ENCODE results near the gene ZCCHC4. TPM values are rescaled to one million over a fixed set of nuclear protein-coding genes. Genes with fewer than 3 reads are reported as not detected.

ZCCHC4 gene
- total and polyA plus RNA-seq, 9 donors: 5.7 to 17.0 (median 9.5) TPM

DNA sequence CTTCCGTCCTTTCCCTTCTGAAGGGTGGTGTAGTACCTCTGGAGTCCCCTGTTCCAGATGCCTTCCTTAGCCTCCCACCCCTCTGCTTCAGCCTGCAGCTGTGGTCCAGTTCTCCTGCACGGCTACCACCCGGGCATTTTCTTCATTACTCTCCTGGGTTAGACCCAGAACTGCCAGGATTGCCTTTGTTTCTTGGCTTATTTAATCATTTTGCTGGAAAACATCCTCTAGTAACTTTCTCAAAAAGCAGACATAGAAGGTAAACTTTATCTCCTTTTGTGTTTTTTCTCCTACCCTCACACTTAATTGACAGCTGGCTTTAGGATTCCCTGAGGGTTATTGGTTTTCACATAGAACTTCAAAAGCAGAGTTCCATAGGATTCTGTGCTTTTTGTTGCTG is 84.7 kb downstream of the ZCCHC4 start:
- Histone ChIP-seq H3K36me3 (no peaks in the 10 kb centered on the region), H3K27me3 (no peaks in the 10 kb centered on the region), H3K4me1 (ENCODE audit: insufficient read depth) (no peaks in the 10 kb centered on the region), H3K27ac (no peak overlapping the region), H3K9me3 (no peaks in the 10 kb centered on the region), H3K4me3 (no peak overlapping the region)
- 97 to 99% (median 98%) methylated on average over 3 of the region's 3 CpGs for WGBS, 3 donors
- no peak for TF ChIP-seq CTCF (IDR thresholded peaks at IDR 0.05)
- no peak for TF ChIP-seq POLR2A (IDR thresholded peaks at IDR 0.05)
- TF ChIP-seq EP300 (IDR thresholded peaks at IDR 0.05): no peak
- intact Hi-C loops (cut with DNase I): no loop called here
- DNase-seq: no peak

- intact Hi-C loops (cut with DNase I): no loop called here
- Histone ChIP-seq H3K36me3 (no peaks in the 10 kb centered on the region), H3K4me3 (no peak overlapping the region), H3K9me3 (no peaks in the 10 kb centered on the region), H3K27ac (no peak overlapping the region), H3K27me3 (no peaks in the 10 kb centered on the region), H3K4me1 (ENCODE audit: insufficient read depth) (no peaks in the 10 kb centered on the region)
- WGBS, 3 donors: 88 to 94% (median 89%) methylated on average over 4 of the region's 4 CpGs
- DNase-seq: no peak
- no peak for TF ChIP-seq EP300 (IDR thresholded peaks at IDR 0.05)
- TF ChIP-seq CTCF (IDR thresholded peaks at IDR 0.05): no peak
- TF ChIP-seq POLR2A (IDR thresholded peaks at IDR 0.05): no peak
Observed at GRCh38 chr4:25399510-25399909, 86.9 kb downstream of the ZCCHC4 start.

DNA sequence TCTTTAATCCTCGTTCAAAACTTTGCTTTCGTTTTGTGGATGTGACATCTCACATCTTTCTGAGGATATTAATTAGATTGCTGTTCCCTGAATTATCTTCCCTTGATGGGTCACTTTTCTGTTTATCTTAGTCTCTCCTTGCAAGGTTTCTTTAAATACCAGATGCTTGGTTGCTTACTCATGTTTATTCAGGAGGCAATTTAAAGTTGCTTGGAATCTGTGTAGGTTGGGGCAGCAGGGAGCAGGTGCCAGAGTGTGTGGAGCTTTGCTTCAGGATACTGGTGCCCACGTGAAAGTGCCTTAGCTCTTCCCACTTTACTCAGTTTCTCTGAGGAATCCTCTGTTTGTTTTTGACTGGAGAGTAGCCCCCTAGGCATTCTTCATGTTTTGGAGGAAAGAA is 88.5 kb downstream of the ZCCHC4 start:
- no peak for DNase-seq
- Histone ChIP-seq H3K36me3 (no peaks in the 10 kb centered on the region), H3K4me1 (ENCODE audit: insufficient read depth) (no peaks in the 10 kb centered on the region), H3K9me3 (no peaks in the 10 kb centered on the region), H3K4me3 (no peak overlapping the region), H3K27me3 (no peaks in the 10 kb centered on the region), H3K27ac (no peak overlapping the region)
- TF ChIP-seq POLR2A (IDR thresholded peaks at IDR 0.05) (no peak), CTCF (IDR thresholded peaks at IDR 0.05) (no peak), EP300 (IDR thresholded peaks at IDR 0.05) (no peak)
- intact Hi-C loops (cut with DNase I): no loop called here
- WGBS, 3 donors: 74 to 83% (median 78%) methylated on average over 3 of the region's 3 CpGs

- Histone ChIP-seq H3K9me3 (no peaks in the 10 kb centered on the region), H3K36me3 (no peaks in the 10 kb centered on the region), H3K4me1 (ENCODE audit: insufficient read depth) (no peaks in the 10 kb centered on the region), H3K27ac (no peak overlapping the region), H3K27me3 (no peaks in the 10 kb centered on the region), H3K4me3 (no peak overlapping the region)
- intact Hi-C loops (cut with DNase I): no loop called here
- TF ChIP-seq CTCF (IDR thresholded peaks at IDR 0.05) (no peak), POLR2A (IDR thresholded peaks at IDR 0.05) (no peak), EP300 (IDR thresholded peaks at IDR 0.05) (no peak)
- WGBS, 3 donors: 40 to 55% (median 41%) methylated on average over 1 of the region's 1 CpG
- DNase-seq: no peak
Observed at GRCh38 chr4:25402521-25402920, 89.9 kb downstream of the ZCCHC4 start.

DNA sequence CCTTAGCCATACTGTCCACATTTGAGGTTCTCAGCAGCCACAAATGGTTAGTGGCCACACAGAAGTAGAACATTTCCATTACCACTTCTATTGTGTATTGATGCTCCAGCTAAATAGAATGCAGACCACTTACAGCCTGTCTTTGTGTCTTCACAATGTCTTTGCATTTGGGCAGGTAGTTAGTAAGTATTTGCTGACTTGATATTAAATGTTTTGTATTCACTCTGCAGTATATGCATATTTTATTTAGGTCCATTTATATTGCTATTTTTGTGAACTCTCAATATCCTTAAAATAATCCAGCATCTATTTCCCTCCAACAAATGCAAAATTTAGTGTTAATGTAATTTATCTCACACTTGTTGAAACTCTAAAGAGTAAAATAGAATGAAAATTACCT is 91.1 kb downstream of the ZCCHC4 start:
- TF ChIP-seq EP300 (IDR thresholded peaks at IDR 0.05): no peak
- TF ChIP-seq POLR2A (IDR thresholded peaks at IDR 0.05): no peak
- TF ChIP-seq CTCF (IDR thresholded peaks at IDR 0.05): no peak
- H3K27me3 ChIP-seq: no peaks in the 10 kb centered on the region
- no peak overlapping the region for H3K4me3 ChIP-seq
- no peak overlapping the region for H3K27ac ChIP-seq
- intact Hi-C loops (cut with DNase I): no loop called here
- H3K36me3 ChIP-seq: no peaks in the 10 kb centered on the region
- H3K4me1 ChIP-seq (ENCODE audit: insufficient read depth): no peaks in the 10 kb centered on the region
- H3K9me3 ChIP-seq: no peaks in the 10 kb centered on the region
- no peak for DNase-seq
